ENCODE results near the gene SUMF1. TPM values are rescaled to one million over a fixed set of nuclear protein-coding genes. Genes with fewer than 3 reads are reported as not detected.

SUMF1 gene
- total RNA-seq, 1 donor from 2014 or later = 21.7 TPM

Other genes with a start within 250 kb of the SUMF1 start
- 7.0 TPM for gene SETMAR, start 163.9 kb downstream of the SUMF1 start, total RNA-seq
- 8.7 TPM for gene ITPR1, start 26.1 kb upstream of the SUMF1 start, total RNA-seq

Data from left lobe of liver (tissue), 1 donor.